ENCODE results near the gene GRM2. TPM values are rescaled to one million over a fixed set of nuclear protein-coding genes. Genes with fewer than 3 reads are reported as not detected.

Gene GRM2
- total RNA-seq, 1 donor from 2014 or later = 6.6 TPM

DNA sequence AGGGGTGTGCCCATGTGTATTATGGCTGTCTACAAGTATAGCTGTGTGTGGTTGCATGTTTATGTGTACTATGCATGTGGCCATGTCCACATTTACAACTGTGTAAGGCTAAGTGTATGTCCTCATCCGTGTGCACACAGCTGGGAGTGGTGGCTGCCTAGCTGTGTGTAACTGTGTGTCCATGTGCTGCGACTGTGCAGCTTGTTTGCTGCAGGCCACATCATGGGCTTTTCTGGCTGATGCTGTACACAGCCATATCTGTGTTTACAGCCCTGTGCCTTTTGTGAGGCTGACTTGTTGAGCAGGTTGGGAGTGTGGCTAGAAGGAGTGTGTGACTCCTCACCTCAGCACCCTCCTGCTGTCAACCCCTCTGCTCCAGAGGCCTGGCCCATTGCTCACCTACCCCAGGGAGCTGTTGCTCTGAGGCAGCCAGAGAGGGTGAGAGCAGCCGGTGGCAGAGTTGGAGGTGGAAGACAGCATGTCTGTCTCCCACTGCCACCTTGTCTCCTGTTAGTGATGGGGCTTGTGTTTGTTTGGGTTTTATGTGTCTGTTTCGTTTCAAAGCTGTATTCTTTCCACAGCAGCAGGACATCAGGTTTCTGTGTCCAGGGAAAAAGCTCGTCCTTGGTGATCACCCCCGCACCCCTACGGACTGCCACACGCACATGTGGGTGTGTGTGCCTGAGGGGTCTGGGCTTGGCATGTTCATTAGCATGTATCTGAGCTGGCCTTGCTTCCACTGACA lies 1.4 kb upstream of the GRM2 start:
- no peak overlapping the region for H3K4me3 Mint-ChIP-seq
- H3K4me1 Mint-ChIP-seq = peaks cover 35% of the 10 kb centered on the region
- TF ChIP-seq, protein P1, sequence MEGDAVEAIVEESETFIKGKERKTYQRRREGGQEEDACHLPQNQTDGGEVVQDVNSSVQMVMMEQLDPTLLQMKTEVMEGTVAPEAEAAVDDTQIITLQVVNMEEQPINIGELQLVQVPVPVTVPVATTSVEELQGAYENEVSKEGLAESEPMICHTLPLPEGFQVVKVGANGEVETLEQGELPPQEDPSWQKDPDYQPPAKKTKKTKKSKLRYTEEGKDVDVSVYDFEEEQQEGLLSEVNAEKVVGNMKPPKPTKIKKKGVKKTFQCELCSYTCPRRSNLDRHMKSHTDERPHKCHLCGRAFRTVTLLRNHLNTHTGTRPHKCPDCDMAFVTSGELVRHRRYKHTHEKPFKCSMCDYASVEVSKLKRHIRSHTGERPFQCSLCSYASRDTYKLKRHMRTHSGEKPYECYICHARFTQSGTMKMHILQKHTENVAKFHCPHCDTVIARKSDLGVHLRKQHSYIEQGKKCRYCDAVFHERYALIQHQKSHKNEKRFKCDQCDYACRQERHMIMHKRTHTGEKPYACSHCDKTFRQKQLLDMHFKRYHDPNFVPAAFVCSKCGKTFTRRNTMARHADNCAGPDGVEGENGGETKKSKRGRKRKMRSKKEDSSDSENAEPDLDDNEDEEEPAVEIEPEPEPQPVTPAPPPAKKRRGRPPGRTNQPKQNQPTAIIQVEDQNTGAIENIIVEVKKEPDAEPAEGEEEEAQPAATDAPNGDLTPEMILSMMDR (conservative IDR thresholded peaks at IDR 0.05) = no peak
- DNase-seq (ENCODE audit: low read depth, low spot score) = no peak
- no peak overlapping the region for H3K27ac Mint-ChIP-seq (ENCODE audit: unreplicated experiment)
- H3K27me3 Mint-ChIP-seq (ENCODE audit: low read depth) = peaks cover 21% of the 10 kb centered on the region
- H3K36me3 Mint-ChIP-seq (ENCODE audit: low read depth) = no peaks in the 10 kb centered on the region
- no peaks in the 10 kb centered on the region for H3K9me3 Mint-ChIP-seq

DNA sequence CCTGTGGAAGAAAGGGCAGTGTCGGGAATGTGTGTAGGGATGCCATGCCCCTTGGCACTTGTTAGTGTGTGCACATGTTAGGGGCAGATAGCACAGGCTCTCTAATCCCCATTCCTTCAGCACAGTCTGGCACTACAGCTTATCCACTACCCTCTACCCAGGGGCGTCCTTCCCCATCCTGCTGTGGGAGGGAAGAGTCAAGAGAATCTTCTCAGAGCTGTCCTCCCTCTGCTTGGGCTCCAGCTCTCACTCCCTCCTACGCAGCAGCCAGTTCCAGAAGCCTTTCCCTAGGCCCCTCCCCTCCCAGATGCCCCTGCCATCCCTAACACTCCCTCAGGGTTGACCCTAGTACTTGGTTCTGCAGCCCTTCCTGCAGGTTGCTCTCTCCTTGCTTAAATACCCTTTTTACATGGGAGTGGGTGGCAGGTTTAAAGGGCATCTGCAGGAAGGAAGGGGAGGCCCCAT lies 815 bp upstream of the GRM2 start:
- no peaks in the 10 kb centered on the region for H3K9me3 Mint-ChIP-seq
- no peak overlapping the region for H3K4me3 Mint-ChIP-seq
- no peaks in the 10 kb centered on the region for H3K36me3 Mint-ChIP-seq (ENCODE audit: low read depth)
- DNase-seq (ENCODE audit: low read depth, low spot score) = no peak
- TF ChIP-seq, protein P1 (conservative IDR thresholded peaks at IDR 0.05) = no peak
- H3K27me3 Mint-ChIP-seq (ENCODE audit: low read depth) = peaks cover 21% of the 10 kb centered on the region
- H3K4me1 Mint-ChIP-seq = peaks cover 35% of the 10 kb centered on the region
- H3K27ac Mint-ChIP-seq (ENCODE audit: unreplicated experiment) = no peak overlapping the region

DNA sequence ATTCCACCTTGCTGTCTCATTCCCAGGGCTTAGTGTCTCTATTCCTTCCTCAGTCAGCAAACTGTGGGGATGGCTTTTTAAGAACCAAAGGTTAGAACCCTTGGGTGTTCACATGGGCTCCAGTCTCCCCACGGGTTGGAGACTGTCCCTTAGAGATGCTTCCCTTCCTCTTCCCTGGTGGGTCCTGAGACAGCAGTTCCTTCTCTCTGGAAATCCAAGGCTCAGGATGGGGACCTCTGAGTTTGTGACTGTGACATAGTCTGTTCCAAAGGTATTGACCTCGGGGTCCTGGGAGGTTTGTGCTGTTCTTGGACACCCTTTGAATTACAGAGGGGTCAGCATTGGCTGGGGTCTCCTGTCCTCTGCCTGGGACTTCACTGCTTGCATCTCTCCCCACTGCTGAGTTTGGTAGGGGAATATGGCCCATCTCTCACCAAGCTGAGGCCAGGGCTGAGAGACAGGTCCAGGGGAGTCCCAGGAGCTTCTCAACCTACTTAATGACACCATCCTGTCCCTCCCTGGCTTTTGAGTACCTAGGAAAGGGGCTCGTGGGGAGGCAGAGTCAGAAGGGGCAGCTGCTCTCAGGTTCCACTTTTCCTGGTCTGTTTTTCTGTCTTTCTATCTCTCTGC lies 1.5 kb downstream of the GRM2 start:
- TF ChIP-seq, protein P1 (conservative IDR thresholded peaks at IDR 0.05) = no peak
- DNase-seq (ENCODE audit: low read depth, low spot score) = no peak
- peaks cover 21% of the 10 kb centered on the region for H3K27me3 Mint-ChIP-seq (ENCODE audit: low read depth)
- peaks cover 26% of the 10 kb centered on the region for H3K4me1 Mint-ChIP-seq
- no peaks in the 10 kb centered on the region for H3K9me3 Mint-ChIP-seq
- H3K27ac Mint-ChIP-seq (ENCODE audit: unreplicated experiment) = no peak overlapping the region
- no peaks in the 10 kb centered on the region for H3K36me3 Mint-ChIP-seq (ENCODE audit: low read depth)
- peak overlapping the region; percentile 87 for H3K4me3 Mint-ChIP-seq

DNA sequence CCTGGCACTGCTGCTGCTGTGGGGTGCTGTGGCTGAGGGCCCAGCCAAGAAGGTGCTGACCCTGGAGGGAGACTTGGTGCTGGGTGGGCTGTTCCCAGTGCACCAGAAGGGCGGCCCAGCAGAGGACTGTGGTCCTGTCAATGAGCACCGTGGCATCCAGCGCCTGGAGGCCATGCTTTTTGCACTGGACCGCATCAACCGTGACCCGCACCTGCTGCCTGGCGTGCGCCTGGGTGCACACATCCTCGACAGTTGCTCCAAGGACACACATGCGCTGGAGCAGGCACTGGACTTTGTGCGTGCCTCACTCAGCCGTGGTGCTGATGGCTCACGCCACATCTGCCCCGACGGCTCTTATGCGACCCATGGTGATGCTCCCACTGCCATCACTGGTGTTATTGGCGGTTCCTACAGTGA lies 2.1 kb downstream of the GRM2 start:
- Mint-ChIP-seq H3K27ac (ENCODE audit: unreplicated experiment) (no peak overlapping the region), H3K4me3 (peak overlapping the region; percentile 4), H3K4me1 (peaks cover 21% of the 10 kb centered on the region), H3K27me3 (ENCODE audit: low read depth) (peaks cover 21% of the 10 kb centered on the region), H3K36me3 (ENCODE audit: low read depth) (no peaks in the 10 kb centered on the region), H3K9me3 (no peaks in the 10 kb centered on the region)
- DNase-seq (ENCODE audit: low read depth, low spot score) = no peak
- TF ChIP-seq, protein P1 (conservative IDR thresholded peaks at IDR 0.05) = no peak

DNA sequence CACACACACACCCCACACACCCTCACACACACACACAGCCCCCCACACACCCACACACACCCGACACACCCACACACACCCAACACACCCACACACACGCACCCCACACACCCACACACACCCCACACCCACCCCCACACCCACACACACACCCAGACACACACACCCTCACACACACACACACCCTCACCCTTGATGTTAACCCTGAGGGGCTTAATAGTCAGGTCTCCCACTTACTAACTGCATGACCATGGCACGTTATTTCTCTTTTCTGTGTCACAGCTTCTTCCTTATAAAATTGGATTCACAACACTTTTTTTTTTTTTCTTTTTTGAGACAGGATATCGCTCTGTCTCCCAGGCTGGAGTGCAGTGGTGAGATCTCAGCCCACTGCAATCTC lies 2.8 kb downstream of the GRM2 start:
- H3K27ac Mint-ChIP-seq (ENCODE audit: unreplicated experiment) = no peak overlapping the region
- TF ChIP-seq, protein P1 (conservative IDR thresholded peaks at IDR 0.05) = no peak
- H3K9me3 Mint-ChIP-seq = no peaks in the 10 kb centered on the region
- no peaks in the 10 kb centered on the region for H3K36me3 Mint-ChIP-seq (ENCODE audit: low read depth)
- no peak for DNase-seq (ENCODE audit: low read depth, low spot score)
- H3K27me3 Mint-ChIP-seq (ENCODE audit: low read depth) = peaks cover 21% of the 10 kb centered on the region
- H3K4me3 Mint-ChIP-seq = no peak overlapping the region
- H3K4me1 Mint-ChIP-seq = peaks cover 14% of the 10 kb centered on the region
